ENCODE results near the gene OVCA2. TPM values are rescaled to one million over a fixed set of nuclear protein-coding genes. Genes with fewer than 3 reads are reported as not detected.

Gene OVCA2
- total RNA-seq, 4 donors from 2014 or later = 36.6 to 51.5 (median 42.7) TPM

- Histone ChIP-seq H3K36me3 (no peaks in the 10 kb centered on the region), H3K27me3 (no peaks in the 10 kb centered on the region), H3K27ac (no peak overlapping the region), H3K4me1 (peaks cover 52% of the 10 kb centered on the region), H3K4me3 (no peak overlapping the region), H3K9me3 (no peaks in the 10 kb centered on the region)
- WGBS = 88% methylated on average over 14 of the region's 14 CpGs
- no peak for DNase-seq (ENCODE audit: low spot score in 2 of 2)
- TF ChIP-seq CTCF (IDR thresholded peaks at IDR 0.05) (no peak), POLR2AphosphoS5 (IDR thresholded peaks at IDR 0.05) (no peak), EP300 (IDR thresholded peaks at IDR 0.05) (no peak), POLR2A (IDR thresholded peaks at IDR 0.05) (no peak)
Observed at GRCh38 chr17:2015314-2015713, 26.5 kb upstream of the OVCA2 start.

GRCh38 chr17:2016494-2016893, 25.3 kb upstream of the OVCA2 start:
- Histone ChIP-seq H3K4me3 (no peak overlapping the region), H3K27me3 (no peaks in the 10 kb centered on the region), H3K9me3 (no peaks in the 10 kb centered on the region), H3K27ac (no peak overlapping the region), H3K4me1 (peaks cover 43% of the 10 kb centered on the region), H3K36me3 (no peaks in the 10 kb centered on the region)
- TF ChIP-seq POLR2AphosphoS5 (IDR thresholded peaks at IDR 0.05) (no peak), POLR2A (IDR thresholded peaks at IDR 0.05) (no peak), CTCF (IDR thresholded peaks at IDR 0.05) (no peak), EP300 (IDR thresholded peaks at IDR 0.05) (no peak)
- no peak for DNase-seq (ENCODE audit: low spot score in 2 of 2)
- 54% methylated on average over 15 of the region's 20 CpGs for WGBS

GRCh38 chr17:2017274-2017941, 24.4 kb upstream of the OVCA2 start:
- Histone ChIP-seq H3K36me3 (no peaks in the 10 kb centered on the region), H3K9me3 (no peaks in the 10 kb centered on the region), H3K27ac (no peak overlapping the region), H3K4me1 (peaks cover 34% of the 10 kb centered on the region), H3K27me3 (no peaks in the 10 kb centered on the region), H3K4me3 (no peak overlapping the region)
- no peak for TF ChIP-seq EP300 (IDR thresholded peaks at IDR 0.05)
- TF ChIP-seq POLR2A (IDR thresholded peaks at IDR 0.05) = no peak
- TF ChIP-seq POLR2AphosphoS5 (IDR thresholded peaks at IDR 0.05) = no peak
- no peak for TF ChIP-seq CTCF (IDR thresholded peaks at IDR 0.05)
- DNase-seq (ENCODE audit: low spot score in 2 of 2) = no peak
- 79% methylated on average over 11 of the region's 19 CpGs for WGBS

GRCh38 chr17:2018716-2019510, 22.9 kb upstream of the OVCA2 start:
- no peak overlapping the region for H3K27ac ChIP-seq
- H3K4me3 ChIP-seq = no peak overlapping the region
- no peak for DNase-seq (ENCODE audit: low spot score in 2 of 2)
- H3K36me3 ChIP-seq = no peaks in the 10 kb centered on the region
- H3K4me1 ChIP-seq = peaks cover 36% of the 10 kb centered on the region
- no peaks in the 10 kb centered on the region for H3K9me3 ChIP-seq
- H3K27me3 ChIP-seq = no peaks in the 10 kb centered on the region
- TF ChIP-seq POLR2AphosphoS5 (IDR thresholded peaks at IDR 0.05) (no peak), EP300 (IDR thresholded peaks at IDR 0.05) (no peak), CTCF (IDR thresholded peaks at IDR 0.05) (no peak), POLR2A (IDR thresholded peaks at IDR 0.05) (no peak)
- WGBS = 78% methylated on average over 22 of the region's 24 CpGs

GRCh38 chr17:2019723-2020122, 22.1 kb upstream of the OVCA2 start:
- WGBS = 87% methylated on average over 8 of the region's 8 CpGs
- H3K27me3 ChIP-seq = no peaks in the 10 kb centered on the region

More at GRCh38 chr17:2019723-2020122, 22.1 kb upstream of the OVCA2 start:
- TF ChIP-seq EP300 (IDR thresholded peaks at IDR 0.05) = no peak
- TF ChIP-seq POLR2A (IDR thresholded peaks at IDR 0.05) = no peak
- TF ChIP-seq POLR2AphosphoS5 (IDR thresholded peaks at IDR 0.05) = no peak
- TF ChIP-seq CTCF (IDR thresholded peaks at IDR 0.05) = no peak
- H3K36me3 ChIP-seq = no peaks in the 10 kb centered on the region
- no peak overlapping the region for H3K27ac ChIP-seq
- no peaks in the 10 kb centered on the region for H3K9me3 ChIP-seq
- H3K4me1 ChIP-seq = peaks cover 41% of the 10 kb centered on the region
- H3K4me3 ChIP-seq = no peak overlapping the region
- no peak for DNase-seq (ENCODE audit: low spot score in 2 of 2)

All from suprapubic skin (tissue), 4 donors.